Right lobe of liver (tissue), 6 donors: ENCODE results near the gene PCDHB15. TPM values are rescaled to one million over a fixed set of nuclear protein-coding genes. Genes with fewer than 3 reads are reported as not detected.

Experiments
- ATAC-seq, 4 donors: fragments of 200-7000 bp; cut with Tn5 transposase; one replicate each; pipeline ENCODE4 v1.9.1; 2020; ENCODE audit warnings: mild to moderate bottlenecking in 4 of 4, moderate library complexity in 4 of 4
- DNase-seq, 3 donors: peaks; one replicate each; pipeline ENCODE4 v3.0.0-alpha.2; 2020
- H3K27ac ChIP-seq, 3 donors: fragments of 200-600 bp; one replicate each; pipeline ENCODE4 v1.8.0; 2022
- H3K27me3 ChIP-seq, 2 donors: fragments of 200-600 bp; one replicate each; pipeline ENCODE4 v1.8.0; 2022
- H3K36me3 ChIP-seq, 4 donors: fragments of 200-600 bp; sonication (generic) in 1 of 4; one replicate each; pipeline versions ENCODE4 v1.5.1 to v1.8.0; 2017 to 2022; ENCODE audit warnings: control low read depth in 1 of 4
- H3K4me1 ChIP-seq, 4 donors: fragments of 200-600 bp; sonication (generic) in 1 of 4; one replicate each; pipeline versions ENCODE4 v1.5.1 to v1.8.0; 2017 to 2022; ENCODE audit warnings: control low read depth in 1 of 4
- H3K4me3 ChIP-seq, 3 donors: fragments of 200-600 bp; one replicate each; pipeline ENCODE4 v1.8.0; 2022
- H3K9me3 ChIP-seq, 4 donors: fragments of 200-600 bp; sonication (generic) in 1 of 4; one replicate each; pipeline versions ENCODE4 v1.5.1 to v1.8.0; 2017 to 2022; ENCODE audit warnings: control low read depth in 1 of 4
- POLR2A ChIP-seq: fragments of 450-650 bp; IDR thresholded peaks from one replicate; pipeline ENCODE4 v1.6.1; 2017; ENCODE audit warnings: antibody characterized with exemption, mild to moderate bottlenecking
- WGBS: methylation state at CpG from one replicate; pipeline ENCODE4 v1.1.6; 2018; ENCODE audit warnings: low coverage, low lambda C conversion rate; ENCODE audit not compliant: insufficient coverage; ENCODE audit errors: missing lambda C conversion rate; 5-methylcytosine and 5-hydroxymethylcytosine counted together
- intact Hi-C, 2 donors: fragments of 100-400 bp; cut with DNase I; formaldehyde crosslinking; loops; one replicate each; pipeline versions ENCODE4 v1.11.2 to v1.14.1; 2022
- total RNA-seq, 6 experiments: library from RNA; depleted of rRNA in 2 of 6; stranded (reverse); fragments of >200 nt in 2 of 6; fragmentation: NEBNext Ultra II Directional in 3 of 6; extraction: Animal tissue kit (Norgen Biotek cat#: 25700) in 3 of 6; gene quantifications; one replicate each; pipeline versions ENCODE4 v1.1.0 to v1.2.4, GENCODE V29; 2016 to 2023
- TF ChIP-seq, protein P1 (sequence below), 4 donors: fragments of 200-600 bp in 3 of 4; fragments of 450-650 bp in 1 of 4; IDR thresholded peaks; one replicate each; pipeline versions ENCODE4 v1.5.1 to v1.8.0; 2016 to 2022; ENCODE audit warnings: antibody characterized with exemption in 4 of 4, mild to moderate bottlenecking in 2 of 4
- donor health status: DM: no; HTN: yes; CAD: no.
- donor health status: DM: no; HTN: no; CAD: no.
- donor health status: DM: no; HTN: no; CAD: no.
- donor health status: DM: no; HTN: yes; CAD: no.
- donor health status: DM: no; HTN: yes; CAD: no.

The PCDHB15 gene
- total RNA-seq, 6 experiments from 2014 or later: 0.37 to 0.83 (median 0.63) TPM

- Histone ChIP-seq H3K27me3 (no peaks in the 10 kb centered on the region), H3K9me3 (peaks cover 0 to 28% (median 3%) of the 10 kb centered on the region in 4 donors), H3K27ac (no peak overlapping the region), H3K4me1 (no peaks in the 10 kb centered on the region), H3K4me3 (no peak overlapping the region), H3K36me3 (no peaks in the 10 kb centered on the region)
- ATAC-seq (no peak), DNase-seq (no peak)
- TF ChIP-seq, protein P1, sequence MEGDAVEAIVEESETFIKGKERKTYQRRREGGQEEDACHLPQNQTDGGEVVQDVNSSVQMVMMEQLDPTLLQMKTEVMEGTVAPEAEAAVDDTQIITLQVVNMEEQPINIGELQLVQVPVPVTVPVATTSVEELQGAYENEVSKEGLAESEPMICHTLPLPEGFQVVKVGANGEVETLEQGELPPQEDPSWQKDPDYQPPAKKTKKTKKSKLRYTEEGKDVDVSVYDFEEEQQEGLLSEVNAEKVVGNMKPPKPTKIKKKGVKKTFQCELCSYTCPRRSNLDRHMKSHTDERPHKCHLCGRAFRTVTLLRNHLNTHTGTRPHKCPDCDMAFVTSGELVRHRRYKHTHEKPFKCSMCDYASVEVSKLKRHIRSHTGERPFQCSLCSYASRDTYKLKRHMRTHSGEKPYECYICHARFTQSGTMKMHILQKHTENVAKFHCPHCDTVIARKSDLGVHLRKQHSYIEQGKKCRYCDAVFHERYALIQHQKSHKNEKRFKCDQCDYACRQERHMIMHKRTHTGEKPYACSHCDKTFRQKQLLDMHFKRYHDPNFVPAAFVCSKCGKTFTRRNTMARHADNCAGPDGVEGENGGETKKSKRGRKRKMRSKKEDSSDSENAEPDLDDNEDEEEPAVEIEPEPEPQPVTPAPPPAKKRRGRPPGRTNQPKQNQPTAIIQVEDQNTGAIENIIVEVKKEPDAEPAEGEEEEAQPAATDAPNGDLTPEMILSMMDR (IDR thresholded peaks at IDR 0.05): no peak
- no peak for TF ChIP-seq POLR2A
- 38% methylated on average over 3 of the region's 3 CpGs for WGBS
- intact Hi-C loops: no loop called here
These were observed 27.7 kb downstream of the PCDHB15 start for GRCh38 chr5:141272906-141273305.

- 76% methylated on average over 4 of the region's 4 CpGs for WGBS
- Histone ChIP-seq H3K4me3 (no peak overlapping the region), H3K4me1 (no peaks in the 10 kb centered on the region), H3K9me3 (peaks cover 0 to 10% (median 3%) of the 10 kb centered on the region in 4 donors), H3K27me3 (no peaks in the 10 kb centered on the region), H3K27ac (no peak overlapping the region), H3K36me3 (no peaks in the 10 kb centered on the region)
- ATAC-seq: no peak
- intact Hi-C loops: no loop called here
- no peak for DNase-seq
- TF ChIP-seq POLR2A: no peak
- TF ChIP-seq, protein P1 (IDR thresholded peaks at IDR 0.05): no peak
These were observed 53.2 kb downstream of the PCDHB15 start for GRCh38 chr5:141298376-141298775.

Other genes with a start within 250 kb of the PCDHB15 start
- not detected for gene PCDHB1, start 194.0 kb upstream of the PCDHB15 start, total RNA-seq
- gene PCDHB2, start 150.8 kb upstream of the PCDHB15 start, total RNA-seq: under 1 TPM in 3 of 6 experiments, not detected in 3; 0.11 to 0.19 (median 0.14) TPM
- gene PCDHB3, start 144.9 kb upstream of the PCDHB15 start, total RNA-seq: under 1 TPM in 3 of 6 experiments, not detected in 3; 0.07 to 0.31 (median 0.30) TPM
- gene PCDHB4, start 123.6 kb upstream of the PCDHB15 start, total RNA-seq: under 1 TPM; 0.10 to 0.35 (median 0.20) TPM
- 1 to 10 TPM in 1 of 6 experiments, under 1 TPM in 5; 0.18 to 1.2 (median 0.45) TPM for gene PCDHB5, start 110.2 kb upstream of the PCDHB15 start, total RNA-seq
- gene PCDHB6, start 95.3 kb upstream of the PCDHB15 start, total RNA-seq: under 1 TPM in 4 of 6 experiments, not detected in 2; 0.06 to 0.16 (median 0.12) TPM
- under 1 TPM; 0.07 to 0.31 (median 0.13) TPM for gene PCDHB7, start 72.8 kb upstream of the PCDHB15 start, total RNA-seq
- under 1 TPM in 4 of 6 experiments, not detected in 2; 0.12 to 0.49 (median 0.19) TPM for gene PCDHB8, start 67.6 kb upstream of the PCDHB15 start, total RNA-seq
- under 1 TPM; 0.17 to 0.51 (median 0.34) TPM for gene PCDHB16, start 63.0 kb upstream of the PCDHB15 start, total RNA-seq
- under 1 TPM in 5 of 6 experiments, not detected in 1; 0.07 to 0.51 (median 0.21) TPM for gene PCDHB9, start 58.2 kb upstream of the PCDHB15 start, total RNA-seq
- under 1 TPM in 5 of 6 experiments, not detected in 1; 0.09 to 0.23 (median 0.12) TPM for gene PCDHB10, start 53.0 kb upstream of the PCDHB15 start, total RNA-seq
- under 1 TPM in 5 of 6 experiments, not detected in 1; 0.06 to 0.44 (median 0.19) TPM for gene PCDHB11, start 45.8 kb upstream of the PCDHB15 start, total RNA-seq
- gene PCDHB12, start 36.7 kb upstream of the PCDHB15 start, total RNA-seq: 1 to 10 TPM in 1 of 6 experiments, under 1 TPM in 4, not detected in 1; 0.27 to 1.1 (median 0.33) TPM
- under 1 TPM; 0.25 to 1.00 (median 0.49) TPM for gene PCDHB13, start 31.5 kb upstream of the PCDHB15 start, total RNA-seq
- gene PCDHB14, start 22.1 kb upstream of the PCDHB15 start, total RNA-seq: 1 to 10 TPM in 1 of 6 experiments, under 1 TPM in 5; 0.44 to 1.0 (median 0.86) TPM
- under 1 TPM in 1 of 6 experiments, not detected in 5; 0.31 TPM for gene SLC25A2, start 58.7 kb downstream of the PCDHB15 start, total RNA-seq
- gene TAF7, start 75.4 kb downstream of the PCDHB15 start, total RNA-seq: 10 to 100 TPM; 17.7 to 37.9 (median 22.3) TPM
- under 1 TPM in 5 of 6 experiments, not detected in 1; 0.04 to 0.18 (median 0.12) TPM for gene PCDHGA1, start 85.1 kb downstream of the PCDHB15 start, total RNA-seq
- gene PCDHGA2, start 93.4 kb downstream of the PCDHB15 start, total RNA-seq: under 1 TPM; 0.49 to 0.88 (median 0.57) TPM
- gene PCDHGA3, start 98.4 kb downstream of the PCDHB15 start, total RNA-seq: 1 to 10 TPM in 2 of 6 experiments, under 1 TPM in 4; 0.51 to 1.8 (median 0.76) TPM
- gene PCDHGB1, start 104.7 kb downstream of the PCDHB15 start, total RNA-seq: 1 to 10 TPM in 1 of 6 experiments, under 1 TPM in 5; 0.37 to 1.2 (median 0.52) TPM
- gene PCDHGA4, start 109.6 kb downstream of the PCDHB15 start, total RNA-seq: 1 to 10 TPM in 2 of 6 experiments, under 1 TPM in 4; 0.39 to 1.8 (median 0.73) TPM
- 1 to 10 TPM in 5 of 6 experiments, under 1 TPM in 1; 0.51 to 2.8 (median 1.4) TPM for gene PCDHGB2, start 114.6 kb downstream of the PCDHB15 start, total RNA-seq
- 1 to 10 TPM in 1 of 6 experiments, under 1 TPM in 5; 0.32 to 1.2 (median 0.57) TPM for gene PCDHGA5, start 118.8 kb downstream of the PCDHB15 start, total RNA-seq
- gene PCDHGB3, start 124.8 kb downstream of the PCDHB15 start, total RNA-seq: 1 to 10 TPM in 3 of 6 experiments, under 1 TPM in 3; 0.56 to 1.8 (median 1.2) TPM
- gene PCDHGA6, start 128.5 kb downstream of the PCDHB15 start, total RNA-seq: 1 to 10 TPM in 3 of 6 experiments, under 1 TPM in 3; 0.56 to 1.3 (median 0.89) TPM
- under 1 TPM; 0.37 to 0.99 (median 0.76) TPM for gene PCDHGA7, start 137.3 kb downstream of the PCDHB15 start, total RNA-seq
- gene PCDHGB4, start 142.3 kb downstream of the PCDHB15 start, total RNA-seq: 1 to 10 TPM; 1.6 to 5.5 (median 2.4) TPM
- gene PCDHGA8, start 147.2 kb downstream of the PCDHB15 start, total RNA-seq: under 1 TPM; 0.27 to 0.88 (median 0.50) TPM
- gene PCDHGB5, start 152.6 kb downstream of the PCDHB15 start, total RNA-seq: 1 to 10 TPM; 3.0 to 6.8 (median 4.0) TPM
- 1 to 10 TPM; 1.0 to 2.5 (median 1.3) TPM for gene PCDHGA9, start 157.4 kb downstream of the PCDHB15 start, total RNA-seq
- 1 to 10 TPM; 1.9 to 5.0 (median 2.9) TPM for gene PCDHGB6, start 162.6 kb downstream of the PCDHB15 start, total RNA-seq
- gene PCDHGA10, start 167.6 kb downstream of the PCDHB15 start, total RNA-seq: 1 to 10 TPM; 1.5 to 4.6 (median 2.8) TPM
- 1 to 10 TPM; 1.2 to 3.7 (median 2.7) TPM for gene PCDHGB7, start 172.3 kb downstream of the PCDHB15 start, total RNA-seq
- gene PCDHGA11, start 175.7 kb downstream of the PCDHB15 start, total RNA-seq: 1 to 10 TPM in 3 of 6 experiments, under 1 TPM in 3; 0.81 to 1.7 (median 1.1) TPM
- gene PCDHGA12, start 185.1 kb downstream of the PCDHB15 start, total RNA-seq: 1 to 10 TPM in 4 of 6 experiments, under 1 TPM in 2; 0.73 to 1.6 (median 1.3) TPM
- gene PCDHGC3, start 230.6 kb downstream of the PCDHB15 start, total RNA-seq: 10 to 100 TPM in 1 of 6 experiments, 1 to 10 TPM in 5; 6.1 to 10.6 (median 7.6) TPM
- 10 to 100 TPM in 1 of 6 experiments, under 1 TPM in 5; 0.20 to 10.7 (median 0.34) TPM for gene PCDHGC4, start 239.6 kb downstream of the PCDHB15 start, total RNA-seq
- under 1 TPM; 0.24 to 0.37 (median 0.32) TPM for gene PCDHGC5, start 243.7 kb downstream of the PCDHB15 start, total RNA-seq